ENCODE data around the gene CCNY.
"Not testable (repeated sequence)": the region's sequence is repeated elsewhere in the genome, so short reads cannot be mapped to it uniquely, and the experiment has no call there.

CCNY gene

DNA sequence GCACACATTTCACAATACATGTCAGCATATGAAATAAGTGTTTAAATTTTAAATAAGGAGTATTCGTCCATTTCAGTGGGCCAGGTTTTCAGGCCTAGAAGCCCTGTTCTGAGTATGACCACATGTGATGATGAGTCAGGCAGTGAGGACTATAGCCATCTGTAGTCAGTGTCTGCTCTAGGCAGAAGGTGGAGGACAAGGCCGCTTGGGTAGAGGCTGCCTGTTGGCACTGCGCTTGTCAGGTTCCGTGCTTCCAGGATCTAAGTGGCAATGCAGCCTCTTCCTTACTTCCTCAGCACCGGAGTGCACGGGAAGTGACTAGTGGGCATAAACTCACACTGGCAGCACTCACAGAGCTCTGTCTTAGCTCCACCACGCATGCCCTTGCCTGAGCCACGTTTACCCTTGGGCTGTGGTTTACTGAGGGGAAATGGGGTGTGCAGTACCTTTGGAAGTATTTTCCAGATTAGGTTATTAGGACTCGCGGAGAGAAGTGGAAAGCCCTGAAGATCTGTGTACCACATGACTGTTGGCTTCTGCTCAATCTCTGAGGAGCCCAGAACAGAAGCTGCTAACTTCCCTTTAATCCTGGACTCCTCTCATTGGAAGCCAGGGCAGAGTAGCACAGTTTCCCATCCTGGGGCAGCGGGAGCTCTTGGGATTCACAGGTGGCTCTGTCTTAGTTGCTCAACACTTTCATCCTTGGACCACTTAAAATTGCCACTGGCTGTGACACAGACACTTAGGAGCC, 181.3 kb downstream of the CCNY start:
- no peak for DNase-seq (ENCODE audit: low spot score)

DNA sequence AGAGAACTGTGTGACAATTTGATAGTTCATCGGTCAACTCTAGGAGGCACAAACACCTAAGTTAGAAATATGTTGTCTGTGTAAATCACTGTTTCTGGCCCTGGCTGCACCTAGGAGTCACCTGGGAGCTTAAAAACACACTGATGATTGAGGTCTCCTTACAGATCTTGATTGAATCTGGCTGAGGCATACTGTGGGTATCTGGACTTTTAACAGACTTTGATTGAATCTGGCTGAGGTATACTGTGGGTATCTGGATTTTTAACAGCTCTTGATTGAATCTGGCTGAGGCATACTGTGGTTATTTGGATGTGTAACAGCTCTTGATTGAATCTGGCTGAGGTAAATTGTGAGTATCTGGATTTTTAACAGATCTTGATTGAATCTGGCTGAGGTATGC, 181.9 kb downstream of the CCNY start:
- not testable (repeated sequence) for DNase-seq (ENCODE audit: low spot score)

DNA sequence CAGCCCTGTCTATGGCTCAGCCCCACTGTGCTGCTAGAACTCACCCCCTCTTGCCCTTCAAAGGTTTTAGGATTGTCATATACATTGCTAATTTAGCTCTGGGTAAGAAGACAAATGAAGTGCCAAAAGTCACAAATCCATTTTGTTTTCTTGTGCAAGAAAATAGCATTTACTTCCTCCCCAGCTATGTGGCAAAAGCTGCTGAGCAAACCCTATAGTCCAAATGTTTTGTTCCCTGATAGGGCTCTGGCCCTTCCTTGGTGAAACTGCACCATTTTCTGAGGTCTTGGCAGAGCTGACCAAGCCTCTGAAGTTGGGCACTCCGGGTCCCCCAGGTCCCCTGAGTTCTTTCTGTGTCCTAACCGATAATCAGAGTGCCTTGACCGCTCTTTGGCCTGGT, 184.7 kb downstream of the CCNY start:
- DNase-seq (ENCODE audit: low spot score), result no peak

GRCh38 chr10:35523670-35524225, 187.4 kb downstream of the CCNY start:
- DNase-seq (ENCODE audit: low spot score), result no peak

- DNase-seq (ENCODE audit: low spot score), result no peak
Measured at GRCh38 chr10:35526746-35527145, 190.4 kb downstream of the CCNY start.

DNA sequence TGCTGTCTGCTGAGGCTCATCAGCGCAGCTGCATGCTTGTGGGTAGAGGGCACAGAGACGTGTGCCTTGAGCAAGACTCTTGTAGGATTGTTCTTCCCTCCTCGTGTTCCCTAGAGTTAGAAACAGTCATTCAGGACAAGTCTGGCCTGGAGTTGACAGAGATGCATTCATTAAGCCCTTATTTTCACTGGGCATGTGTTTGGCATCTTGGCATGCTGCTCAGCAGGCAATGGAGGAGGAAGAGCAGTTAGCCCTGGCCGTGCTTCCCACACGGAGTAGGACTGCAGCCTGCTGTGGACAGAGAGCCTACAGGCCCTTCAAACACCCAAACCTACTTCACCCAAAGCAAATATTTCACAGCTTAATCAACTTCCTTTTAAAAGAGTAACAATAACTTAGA, 195.8 kb downstream of the CCNY start:
- DNase-seq (ENCODE audit: low spot score), result no peak

GRCh38 chr10:35533565-35533964, 197.3 kb downstream of the CCNY start:
- DNase-seq (ENCODE audit: low spot score), result no peak

DNA sequence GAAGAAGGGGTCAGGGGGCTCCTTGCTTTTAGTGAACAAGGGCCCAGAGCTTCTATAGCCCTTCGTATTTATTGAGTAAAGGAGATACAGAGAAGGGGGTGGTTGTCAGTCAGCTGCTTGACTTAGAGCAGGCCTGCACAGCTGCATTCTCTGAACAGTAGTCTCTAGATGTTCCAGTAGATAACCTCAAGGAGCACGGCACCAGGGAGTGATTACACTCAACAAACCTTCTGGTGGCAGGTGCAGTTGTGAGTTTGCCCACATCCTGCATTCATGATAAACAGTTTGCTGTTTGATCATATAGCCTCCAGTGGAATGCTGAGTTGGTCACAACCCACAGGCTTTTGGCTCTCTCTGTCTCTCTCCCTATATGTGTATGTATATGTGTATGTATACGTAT, 198.8 kb downstream of the CCNY start:
- DNase-seq (ENCODE audit: low spot score), result no peak

DNA sequence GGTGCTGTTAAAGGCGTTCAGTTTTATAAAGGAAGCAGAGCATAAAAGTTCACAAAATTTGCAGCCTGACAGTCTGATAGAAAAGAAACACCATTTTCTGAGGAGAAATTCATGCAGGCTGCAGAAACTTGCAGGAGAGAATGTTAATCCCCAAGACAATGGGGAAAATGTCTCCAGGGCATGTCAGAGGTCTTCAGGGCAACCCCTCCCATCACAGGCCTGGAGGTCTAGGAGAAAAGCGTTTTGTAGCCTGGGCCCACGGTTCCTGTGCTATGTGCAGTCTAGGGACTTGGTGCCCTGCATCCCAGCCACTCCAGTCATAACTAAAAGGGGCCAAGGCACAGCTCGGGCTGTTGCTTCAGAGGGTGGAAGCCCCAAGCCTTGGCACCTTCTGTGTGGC, 200.5 kb downstream of the CCNY start:
- DNase-seq (ENCODE audit: low spot score), result no peak

GRCh38 chr10:35537925-35538324, 201.6 kb downstream of the CCNY start:
- not testable (repeated sequence) for DNase-seq (ENCODE audit: low spot score)

DNA sequence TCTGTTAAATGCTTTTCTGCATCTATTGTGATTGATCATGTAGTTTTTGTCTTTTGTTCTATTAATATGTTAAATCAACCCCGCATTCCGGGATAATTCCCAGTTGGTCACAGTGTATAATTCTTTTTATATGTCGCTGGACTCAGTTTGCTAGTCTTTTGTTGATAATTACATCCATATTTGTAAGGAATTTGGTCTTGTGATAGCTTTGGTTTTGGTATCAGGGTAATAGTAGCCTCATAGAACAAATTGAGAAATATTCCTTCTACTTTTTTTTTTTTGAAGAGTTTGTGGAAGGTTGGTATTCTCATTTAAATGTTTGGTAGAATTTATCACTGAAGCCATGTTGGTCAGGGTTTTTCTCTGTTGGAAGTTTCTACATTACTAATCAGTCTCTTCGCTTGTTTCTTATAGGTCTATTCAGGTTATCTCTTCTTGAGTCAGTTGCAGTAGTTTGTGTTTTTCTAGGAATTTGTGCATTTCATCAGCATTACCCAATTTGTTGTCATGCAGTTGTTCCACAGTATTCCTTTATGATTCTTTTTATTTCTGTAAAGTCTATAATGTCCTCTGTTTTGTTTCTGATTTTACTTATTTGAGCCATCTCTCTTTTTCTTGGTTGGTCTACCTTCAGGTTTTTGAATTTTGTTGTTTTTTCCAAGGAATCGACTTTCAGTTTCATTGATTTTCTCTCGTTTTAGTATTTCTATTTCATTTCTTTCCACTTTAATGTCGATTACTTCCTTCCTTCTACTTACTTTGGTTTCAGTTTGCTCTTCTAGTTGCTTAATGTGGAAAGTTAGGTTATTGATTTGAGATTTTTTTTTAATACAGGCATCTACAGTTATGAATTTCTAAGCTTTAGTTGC, 204.2 kb downstream of the CCNY start:
- DNase-seq (ENCODE audit: low spot score), result no peak

- DNase-seq (ENCODE audit: low spot score), result no peak
Measured at GRCh38 chr10:35541720-35542119, 205.4 kb downstream of the CCNY start.

GRCh38 chr10:35542303-35542702, 206.0 kb downstream of the CCNY start:
- no peak for DNase-seq (ENCODE audit: low spot score)

DNA sequence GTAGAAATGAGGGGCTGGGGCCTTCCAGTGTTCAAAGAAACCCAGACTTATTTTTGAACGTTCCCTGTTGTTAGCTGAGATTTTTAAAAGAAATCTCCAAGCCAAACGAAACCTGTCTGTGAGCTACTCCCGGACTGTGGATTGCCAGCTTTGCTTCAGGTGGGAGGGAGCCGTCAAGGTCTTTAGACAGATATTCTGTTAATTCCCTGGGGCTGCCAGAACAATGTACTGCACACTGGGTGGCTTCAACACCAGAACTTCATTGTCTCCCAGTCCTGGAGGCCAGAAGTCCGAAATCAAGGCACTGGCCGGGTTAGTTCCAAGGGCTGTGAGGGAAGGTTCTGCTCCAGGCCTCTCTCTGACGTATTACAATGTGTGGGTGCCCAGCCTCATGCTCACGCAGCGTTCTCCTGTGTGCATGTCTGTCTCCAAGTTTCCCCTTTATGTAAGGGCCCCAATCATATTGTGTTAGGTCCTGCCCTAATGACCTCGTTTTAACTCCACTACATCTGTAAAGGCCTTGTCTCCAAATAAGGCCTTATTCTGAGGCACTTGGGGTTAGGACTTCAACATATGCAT, 208.9 kb downstream of the CCNY start:
- no peak for DNase-seq (ENCODE audit: low spot score)

DNA sequence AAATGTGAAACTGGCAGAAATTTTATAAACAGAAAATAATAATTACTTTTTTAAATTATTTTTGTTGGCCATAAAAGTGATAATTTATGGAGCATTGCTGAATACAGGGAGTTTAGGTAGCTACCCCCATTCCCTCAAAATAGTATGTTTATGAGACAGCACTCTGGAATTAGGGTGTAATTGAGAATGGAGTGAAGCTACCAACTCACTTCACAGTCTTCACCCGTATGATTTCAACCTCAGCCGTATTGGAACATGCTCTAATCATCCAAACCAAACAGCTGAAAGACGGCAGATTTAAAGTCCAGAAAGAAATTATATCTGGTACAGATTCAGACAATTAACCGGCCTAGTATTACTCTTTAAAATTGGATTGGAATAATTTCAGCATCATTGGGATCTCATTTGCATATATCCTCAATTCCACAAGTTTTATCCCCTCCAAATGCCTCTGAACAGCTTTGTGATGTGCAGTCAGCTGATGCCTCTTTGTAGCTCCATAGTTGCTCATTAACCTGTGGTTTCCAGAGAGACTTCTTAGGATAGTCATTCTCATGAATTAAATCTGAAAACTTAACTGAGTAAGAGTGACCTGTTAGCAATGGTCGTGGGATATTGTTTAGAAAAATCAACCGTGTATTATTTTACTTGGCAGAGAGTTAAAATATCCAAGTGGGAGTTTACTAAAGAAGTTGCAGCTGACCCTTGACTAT, 209.7 kb downstream of the CCNY start:
- DNase-seq (ENCODE audit: low spot score), result no peak

- no peak for DNase-seq (ENCODE audit: low spot score)
Measured at GRCh38 chr10:35546824-35547225, 210.5 kb downstream of the CCNY start.

DNA sequence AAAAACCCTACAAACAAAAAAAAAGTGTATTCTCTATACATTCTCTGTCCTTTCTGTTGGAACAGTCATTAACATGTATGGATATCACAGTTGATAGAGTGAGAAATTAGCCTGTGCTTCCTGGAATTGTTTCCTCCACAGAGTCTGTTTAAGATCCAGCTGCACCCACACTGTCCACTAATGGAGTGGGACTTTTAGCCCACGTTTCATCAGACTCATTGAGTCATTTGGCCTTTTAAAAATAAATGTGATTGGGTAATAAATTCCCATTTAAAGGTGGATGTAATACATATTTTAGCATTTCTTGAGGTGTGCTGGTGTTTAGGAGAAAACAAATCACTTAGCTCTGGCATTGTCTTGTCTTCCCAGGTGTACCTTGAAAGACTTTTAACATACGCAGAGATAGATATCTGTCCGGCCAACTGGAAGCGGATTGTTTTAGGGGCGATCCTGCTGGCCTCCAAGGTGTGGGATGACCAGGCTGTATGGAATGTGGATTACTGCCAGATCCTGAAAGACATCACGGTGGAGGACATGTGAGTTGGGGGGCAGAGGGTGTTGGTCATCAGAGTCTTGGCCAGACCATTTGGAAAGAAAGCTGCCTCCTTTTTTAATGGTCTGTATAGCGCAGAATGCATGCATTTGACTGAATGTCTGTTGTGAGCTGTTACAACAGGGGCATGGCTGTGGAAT, 216.5 kb downstream of the CCNY start:
- DNase-seq (ENCODE audit: low spot score), result no peak

DNA sequence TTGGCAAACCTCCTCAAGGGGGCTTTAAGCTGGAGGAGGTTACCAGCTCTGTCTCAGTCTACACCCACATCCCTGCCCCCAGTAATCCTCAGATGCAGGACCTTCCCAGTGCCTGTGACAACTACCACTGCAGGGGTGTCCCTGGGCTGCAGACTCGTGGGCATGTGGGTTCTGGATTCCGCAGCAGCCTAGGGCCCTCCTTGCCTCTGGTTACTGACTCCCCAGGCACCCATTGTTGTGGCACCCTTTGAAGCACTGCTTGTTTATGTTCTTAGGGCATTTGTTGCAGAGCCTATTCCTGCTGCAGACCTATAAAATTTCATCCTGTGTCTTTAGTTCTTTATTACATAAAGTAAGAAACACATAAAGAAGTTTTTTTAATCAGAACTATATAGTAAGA, 217.7 kb downstream of the CCNY start:
- no peak for DNase-seq (ENCODE audit: low spot score)

- no peak for DNase-seq (ENCODE audit: low spot score)
Measured at GRCh38 chr10:35554461-35555056, 218.2 kb downstream of the CCNY start.

GRCh38 chr10:35555962-35556930, 219.9 kb downstream of the CCNY start:
- DNase-seq (ENCODE audit: low spot score), result no peak
